T-cell (primary cell): Measurements from ENCODE around the gene GRWD1. TPM values are rescaled to one million over a fixed set of nuclear protein-coding genes. Genes with fewer than 3 reads are reported as not detected.

ENCODE experiments used
- ATAC-seq, 4 experiments: fragments of 200-7000 bp in 3 of 4; fragments of 150-1000 bp in 1 of 4; cut with Tn5 transposase; replicated peaks in 1 of 4; 1 replicate in 3 of 4; 2 replicates in 1 of 4; pipeline ENCODE4 v1.10.0; 2021; ENCODE audit warnings: moderate library complexity in 3 of 4, mild to moderate bottlenecking in 2 of 4, moderate number of reproducible peaks in 1 of 4
- CTCF ChIA-PET, 2 donors: fragments of 300-600 bp; sonication (Branson Sonifier 250); formaldehyde crosslinking; loops; one replicate each; lab custom pipeline; 2022; ENCODE audit warnings: antibody characterized with exemption in 2 of 2; lab: Charles Lee
- POLR2A ChIA-PET, 2 donors: fragments of 300-600 bp; sonication (Branson Sonifier 250); formaldehyde crosslinking; loops; one replicate each; lab custom pipeline; 2022; ENCODE audit warnings: antibody characterized with exemption in 2 of 2; lab: Charles Lee
- DNase-seq, 35 experiments: peaks; one replicate each; pipeline versions ENCODE4 v3.0.0 to v3.0.0-alpha.2; 2013 to 2023
- H3K27ac ChIP-seq: one replicate; pipeline ENCODE4 v1.5.1; 2013; ENCODE audit warnings: low read length
- H3K27me3 ChIP-seq, 2 experiments: replicated peaks in 1 of 2; 1 replicate in 1 of 2; 2 replicates in 1 of 2; pipeline versions ENCODE4 v1.6.1 to v1.7.0; 2013; ENCODE audit warnings: low read length in 1 of 2, mixed read lengths in 1 of 2; ENCODE audit not compliant: control insufficient read depth in 2 of 2, insufficient read depth in 2 of 2; ENCODE audit errors: extremely low read depth in 1 of 2
- H3K36me3 ChIP-seq, 2 donors: 1 replicate in 1 of 2; 2 replicates in 1 of 2; pipeline versions ENCODE4 v1.6.1 to v1.7.0; 2013; ENCODE audit warnings: low read length in 1 of 2; ENCODE audit not compliant: control insufficient read depth in 2 of 2, insufficient read depth in 1 of 2; ENCODE audit errors: extremely low read depth in 1 of 2
- H3K4me1 ChIP-seq, 2 experiments: 1 replicate in 1 of 2; 2 replicates in 1 of 2; pipeline versions ENCODE4 v1.6.1 to v1.7.0; 2013; ENCODE audit warnings: low read length in 2 of 2, mixed read lengths in 1 of 2; ENCODE audit not compliant: insufficient read depth in 2 of 2, control insufficient read depth in 1 of 2; ENCODE audit errors: extremely low read depth in 1 of 2
- H3K4me3 ChIP-seq, 2 donors: 1 replicate in 1 of 2; 2 replicates in 1 of 2; pipeline versions ENCODE4 v1.5.1 to v1.7.0; 2013; ENCODE audit warnings: mild to moderate bottlenecking in 2 of 2, low read length in 1 of 2, moderate library complexity in 1 of 2; ENCODE audit not compliant: control insufficient read depth in 1 of 2; ENCODE audit errors: extremely low read depth in 1 of 2
- H3K9me3 ChIP-seq: 2 replicates; pipeline ENCODE4 v1.7.0; 2013
- H3K27ac Mint-ChIP-seq, 2 donors: one replicate each; pipeline ENCODE4 v1.8.0; 2020 to 2021; ENCODE audit warnings: mild to moderate bottlenecking in 2 of 2, mixed read lengths in 2 of 2
- H3K27me3 Mint-ChIP-seq, 2 donors: one replicate each; pipeline ENCODE4 v1.8.0; 2021 to 2022; ENCODE audit warnings: mixed read lengths in 2 of 2
- H3K36me3 Mint-ChIP-seq: one replicate; pipeline ENCODE4 v1.8.0; 2021; ENCODE audit warnings: mixed read lengths
- H3K4me1 Mint-ChIP-seq, 3 donors: one replicate each; pipeline ENCODE4 v1.8.0; 2020 to 2022; ENCODE audit warnings: mixed read lengths in 3 of 3, mild to moderate bottlenecking in 1 of 3
- H3K4me3 Mint-ChIP-seq, 3 donors: one replicate each; pipeline ENCODE4 v1.8.0; 2020 to 2022; ENCODE audit warnings: mild to moderate bottlenecking in 3 of 3, mixed read lengths in 3 of 3, moderate library complexity in 3 of 3
- H3K9me3 Mint-ChIP-seq, 3 donors: one replicate each; pipeline ENCODE4 v1.8.0; 2020 to 2022; ENCODE audit warnings: mixed read lengths in 3 of 3
- WGBS: methylation state at CpG from one replicate; pipeline ENCODE4 v1.1.5; 2013; ENCODE audit warnings: missing lambda C conversion rate; ENCODE audit not compliant: insufficient coverage; 5-methylcytosine and 5-hydroxymethylcytosine counted together
- total RNA-seq, 35 experiments: library from RNA in 6 of 35; stranded (reverse) in 6 of 35; fragments of 120-200 nt in 1 of 35; gene quantifications; one replicate each; pipeline versions ENCODE4 v1.2.1 to v1.2.4 and lab custom pipeline; 2013 to 2026

The GRWD1 gene
- total RNA-seq, 5 donors from 2014 or later (not counting 1 experiment from before 2014, with no cell fraction given): 29.7 to 55.2 (median 42.6) TPM

GRCh38 chr19:48405850-48406249 lies 39.9 kb upstream of the GRWD1 start:
- ChIA-PET POLR2A (no interaction called here), CTCF (no interaction called here)
- DNase-seq (no peak), ATAC-seq (no peak)
- no peaks in the 10 kb centered on the region for H3K36me3 ChIP-seq
- Mint-ChIP-seq H3K27me3 (peaks cover 11 to 15% of the 10 kb centered on the region in 2 donors), H3K27ac (no peak overlapping the region), H3K36me3 (no peaks in the 10 kb centered on the region), H3K4me1 (peaks cover 6% of the 10 kb centered on the region in 3 donors), H3K4me3 (no peak overlapping the region), H3K9me3 (peaks cover 0 to 5% (median 0%) of the 10 kb centered on the region in 3 donors)
- WGBS: 74% methylated on average over 11 of the region's 13 CpGs
- no peaks in the 10 kb centered on the region for H3K9me3 ChIP-seq
- no peak overlapping the region for H3K27ac ChIP-seq
- H3K4me1 ChIP-seq: peaks cover 0 to 6% of the 10 kb centered on the region in 2 experiments
- no peak overlapping the region for H3K4me3 ChIP-seq
- peaks cover 0 to 11% of the 10 kb centered on the region in 2 experiments for H3K27me3 ChIP-seq

GRCh38 chr19:48413879-48414587 lies 31.8 kb upstream of the GRWD1 start:
- Mint-ChIP-seq H3K4me1 (peaks cover 16 to 31% (median 24%) of the 10 kb centered on the region in 3 donors), H3K27me3 (peaks cover 1 to 15% of the 10 kb centered on the region in 2 donors), H3K27ac (peak overlapping the region in 1 of 2 donors; percentile 55), H3K4me3 (peak overlapping the region in 2 of 3 donors; percentile 76 to 85), H3K9me3 (no peaks in the 10 kb centered on the region), H3K36me3 (no peaks in the 10 kb centered on the region)
- Histone ChIP-seq H3K27ac (no peak overlapping the region), H3K9me3 (no peaks in the 10 kb centered on the region), H3K36me3 (no peaks in the 10 kb centered on the region), H3K4me3 (peak overlapping the region in 1 of 2 donors; percentile 43), H3K4me1 (peaks cover 0 to 29% of the 10 kb centered on the region in 2 experiments), H3K27me3 (peaks cover 0 to 49% of the 10 kb centered on the region in 2 experiments)
- 60% methylated on average over 21 of the region's 24 CpGs for WGBS
- ChIA-PET CTCF (no interaction called here), POLR2A (interaction anchor here in 1 of 2 donors (0.6 kb wide), 1 partner anchor 89 kb away, joined by 9 read pairs; the partner anchor contains the start of gene EMP3)
- DNase-seq (no peak), ATAC-seq (no peak)

GRCh38 chr19:48415395-48415794 lies 30.4 kb upstream of the GRWD1 start:
- Histone ChIP-seq H3K27me3 (peaks cover 0 to 55% of the 10 kb centered on the region in 2 experiments), H3K4me3 (peak overlapping the region in 1 of 2 donors; percentile 43), H3K9me3 (no peaks in the 10 kb centered on the region), H3K4me1 (peaks cover 0 to 35% of the 10 kb centered on the region in 2 experiments), H3K27ac (no peak overlapping the region), H3K36me3 (no peaks in the 10 kb centered on the region)
- ChIA-PET CTCF (interaction anchor here in 1 of 2 donors (0.6 kb wide), 1 partner anchor 12 kb away, joined by 3 read pairs; no protein-coding TSS in a partner anchor), POLR2A (no interaction called here)
- no peaks in the 10 kb centered on the region for H3K36me3 Mint-ChIP-seq
- WGBS: 4% methylated on average over 11 of the region's 14 CpGs
- peak overlapping the region; percentile 3 to 85 (median 76) for H3K4me3 Mint-ChIP-seq
- H3K27me3 Mint-ChIP-seq: peaks cover 4 to 17% of the 10 kb centered on the region in 2 donors
- peaks cover 20 to 35% (median 27%) of the 10 kb centered on the region in 3 donors for H3K4me1 Mint-ChIP-seq
- DNase-seq (peak; percentile 39 to 83 (median 65)), ATAC-seq (peak; percentile 59 to 77 (median 72))
- no peak overlapping the region for H3K27ac Mint-ChIP-seq
- H3K9me3 Mint-ChIP-seq: no peaks in the 10 kb centered on the region

GRCh38 chr19:48415806-48416221 lies 30.0 kb upstream of the GRWD1 start:
- Histone ChIP-seq H3K27me3 (peaks cover 0 to 55% of the 10 kb centered on the region in 2 experiments), H3K36me3 (no peaks in the 10 kb centered on the region), H3K4me1 (peaks cover 0 to 35% of the 10 kb centered on the region in 2 experiments), H3K9me3 (no peaks in the 10 kb centered on the region), H3K27ac (no peak overlapping the region), H3K4me3 (no peak overlapping the region)
- DNase-seq: no peak
- H3K4me3 Mint-ChIP-seq: peak overlapping the region in 1 of 3 donors; percentile 85
- WGBS: 37% methylated on average over 30 of the region's 30 CpGs
- H3K27me3 Mint-ChIP-seq: peaks cover 4 to 17% of the 10 kb centered on the region in 2 donors
- no peaks in the 10 kb centered on the region for H3K36me3 Mint-ChIP-seq
- ChIA-PET CTCF (no interaction called here), POLR2A (no interaction called here)
- peaks cover 20 to 35% (median 27%) of the 10 kb centered on the region in 3 donors for H3K4me1 Mint-ChIP-seq
- no peak for ATAC-seq
- no peak overlapping the region for H3K27ac Mint-ChIP-seq
- no peaks in the 10 kb centered on the region for H3K9me3 Mint-ChIP-seq

- H3K4me3 Mint-ChIP-seq: no peak overlapping the region
- H3K36me3 Mint-ChIP-seq: no peaks in the 10 kb centered on the region
- WGBS: 89% methylated on average over 4 of the region's 7 CpGs
- no peaks in the 10 kb centered on the region for H3K9me3 Mint-ChIP-seq
- peaks cover 0 to 35% of the 10 kb centered on the region in 2 experiments for H3K4me1 ChIP-seq
- no peak overlapping the region for H3K27ac Mint-ChIP-seq
- H3K4me3 ChIP-seq: no peak overlapping the region
- H3K36me3 ChIP-seq: no peaks in the 10 kb centered on the region
- POLR2A ChIA-PET: no interaction called here
- H3K4me1 Mint-ChIP-seq: peaks cover 20 to 35% (median 27%) of the 10 kb centered on the region in 3 donors
- H3K9me3 ChIP-seq: no peaks in the 10 kb centered on the region
- no peak for DNase-seq
- peaks cover 4 to 17% of the 10 kb centered on the region in 2 donors for H3K27me3 Mint-ChIP-seq
- ATAC-seq: no peak
- no peak overlapping the region for H3K27ac ChIP-seq
- H3K27me3 ChIP-seq: peaks cover 0 to 61% of the 10 kb centered on the region in 2 experiments
- CTCF ChIA-PET: no interaction called here
Observed at GRCh38 chr19:48417421-48417820, 28.4 kb upstream of the GRWD1 start.

- peaks cover 0 to 35% of the 10 kb centered on the region in 2 experiments for H3K4me1 ChIP-seq
- ATAC-seq (no peak), DNase-seq (peak in 1 of 35 experiments; percentile 24)
- ChIA-PET POLR2A (no interaction called here), CTCF (interaction anchor here in 1 of 2 donors (0.6 kb wide), 1 partner anchor 12 kb away, joined by 3 read pairs; no protein-coding TSS in a partner anchor)
- H3K27me3 ChIP-seq: peaks cover 0 to 64% of the 10 kb centered on the region in 2 experiments
- H3K27ac Mint-ChIP-seq: peak overlapping the region in 1 of 2 donors; percentile 81
- H3K4me1 Mint-ChIP-seq: peaks cover 20 to 33% (median 27%) of the 10 kb centered on the region in 3 donors
- no peaks in the 10 kb centered on the region for H3K9me3 ChIP-seq
- H3K9me3 Mint-ChIP-seq: no peaks in the 10 kb centered on the region
- no peak overlapping the region for H3K27ac ChIP-seq
- H3K4me3 ChIP-seq: no peak overlapping the region
- H3K27me3 Mint-ChIP-seq: peaks cover 8 to 19% of the 10 kb centered on the region in 2 donors
- H3K4me3 Mint-ChIP-seq: peak overlapping the region; percentile 75 to 80 (median 78)
- WGBS: 93% methylated on average over 4 of the region's 6 CpGs
- H3K36me3 ChIP-seq: no peaks in the 10 kb centered on the region
- no peaks in the 10 kb centered on the region for H3K36me3 Mint-ChIP-seq
Observed at GRCh38 chr19:48418317-48419064, 27.3 kb upstream of the GRWD1 start.
